ENCODE results near the gene TRIM32.

The TRIM32 gene

DNA sequence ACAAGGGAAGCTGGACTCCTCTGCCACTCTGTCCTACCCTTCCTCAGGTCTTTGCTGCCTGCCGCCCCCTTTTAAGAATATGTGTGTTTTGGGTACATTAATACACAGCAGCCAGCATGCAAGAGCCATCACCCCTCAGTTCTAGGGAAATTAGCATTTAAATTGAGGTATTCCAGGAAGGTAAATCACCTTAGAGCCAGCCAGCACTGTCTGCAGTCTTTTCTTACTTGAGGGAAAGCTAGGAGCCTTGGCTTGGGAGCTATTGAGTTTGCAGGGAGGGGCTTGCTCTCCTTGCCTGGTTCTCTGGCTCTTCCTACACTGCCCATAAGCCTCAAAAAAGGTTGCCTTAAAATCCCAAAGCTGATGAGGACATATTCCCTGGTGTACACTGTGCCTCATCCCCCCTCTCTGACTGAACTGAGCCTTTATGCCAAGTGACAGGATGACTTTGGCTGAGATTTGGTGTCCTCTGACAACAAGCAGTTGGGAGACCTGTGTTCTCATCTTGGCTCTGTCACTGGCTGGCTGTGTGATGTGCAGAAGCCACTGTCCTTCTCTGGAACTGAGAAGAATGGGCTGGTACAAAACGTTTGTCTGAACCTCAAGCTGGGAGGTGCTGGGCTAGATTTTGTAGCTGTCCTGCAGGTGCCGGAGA is 54.1 kb downstream of the TRIM32 start (continued):
- no peak for TF ChIP-seq ZNF148 (tag by site-specific recombination; IDR thresholded peaks at IDR 0.05; ENCODE audit: borderline replicate concordance)

DNA sequence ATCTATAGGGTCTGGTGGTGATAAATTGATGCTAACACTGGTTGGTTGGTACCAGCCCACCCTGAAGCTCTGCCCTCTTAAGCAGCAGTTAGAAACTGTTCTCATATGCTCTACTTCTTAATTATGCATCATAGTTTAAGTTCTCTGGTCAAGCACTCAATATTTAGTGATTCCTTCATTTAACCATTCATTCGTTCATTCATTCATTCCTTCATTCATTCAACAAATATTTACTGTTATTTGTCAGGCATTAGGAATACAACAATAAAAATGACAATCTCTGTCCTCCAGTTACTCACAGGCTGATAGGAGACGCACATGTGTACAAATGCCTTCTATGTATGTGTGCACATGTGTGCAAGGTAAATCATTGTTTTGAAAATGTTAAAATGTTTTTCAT is 54.6 kb downstream of the TRIM32 start:
- Histone ChIP-seq H3K4me1 (ENCODE audit: control insufficient read depth, insufficient read depth, low read length) (no peaks in the 10 kb centered on the region), H3K27ac (ENCODE audit: extremely low read depth, low read depth, low read length) (no peak overlapping the region), H3K4me3 (ENCODE audit: low read depth, low read length) (no peak overlapping the region), H3K9me3 (ENCODE audit: control insufficient read depth, insufficient read depth, low read depth, low read length) (no peaks in the 10 kb centered on the region), H3K36me3 (ENCODE audit: control insufficient read depth in 2 of 2, insufficient read depth in 1 of 2, low read length in 2 of 2) (no peaks in the 10 kb centered on the region)
- ChIA-PET CTCF (interaction anchor here (0.6 to 12.1 kb wide), 2 partner anchors 105 to 119 kb away, joined by 4 to 318 read pairs; no protein-coding TSS in a partner anchor), POLR2A (no interaction called here)
- TF ChIP-seq ZNF433 (tag by site-specific recombination; IDR thresholded peaks at IDR 0.05; ENCODE audit: low read depth) (no peak), SCRT2 (tag by site-specific recombination; IDR thresholded peaks at IDR 0.05) (no peak), ZNF341 (tag by site-specific recombination; IDR thresholded peaks at IDR 0.05; ENCODE audit: low read depth) (no peak), ZNF521 (tag by site-specific recombination; IDR thresholded peaks at IDR 0.05) (no peak), ZNF677 (tag by site-specific recombination; IDR thresholded peaks at IDR 0.05) (no peak), ZNF548 (tag by site-specific recombination; IDR thresholded peaks at IDR 0.05) (no peak), HIC1 (tag by site-specific recombination; IDR thresholded peaks at IDR 0.05) (no peak), ZNF837 (tag by site-specific recombination; IDR thresholded peaks at IDR 0.05) (no peak), IKZF3 (tag by site-specific recombination; IDR thresholded peaks at IDR 0.05) (no peak), ZNF114 (tag by site-specific recombination; IDR thresholded peaks at IDR 0.05) (no peak), GFI1B (tag by site-specific recombination; IDR thresholded peaks at IDR 0.05) (no peak), ZNF585B (tag by site-specific recombination; IDR thresholded peaks at IDR 0.05) (no peak), ZNF157 (tag by site-specific recombination; IDR thresholded peaks at IDR 0.05) (no peak), ZNF132 (tag by site-specific recombination; IDR thresholded peaks at IDR 0.05; ENCODE audit: borderline replicate concordance) (no peak), SCRT1 (tag by site-specific recombination; IDR thresholded peaks at IDR 0.05; ENCODE audit: borderline replicate concordance) (no peak), ZNF830 (tag by site-specific recombination; IDR thresholded peaks at IDR 0.05; ENCODE audit: low read depth) (no peak), OSR2 (tag by site-specific recombination; IDR thresholded peaks at IDR 0.05) (no peak), ZNF692 (tag by site-specific recombination; IDR thresholded peaks at IDR 0.05) (no peak), ZNF707 (tag by site-specific recombination; IDR thresholded peaks at IDR 0.05) (no peak), ZNF354C (tag by site-specific recombination; IDR thresholded peaks at IDR 0.05; ENCODE audit: borderline replicate concordance, low read depth) (no peak)

Measured in HEK293 (cell line).